ENCODE data around the gene TRPV6. TPM values are rescaled to one million over a fixed set of nuclear protein-coding genes. Genes with fewer than 3 reads are reported as not detected.

TRPV6 gene
- polyA plus RNA-seq, 3 donors = 0.44 TPM; not detected in 2

DNA sequence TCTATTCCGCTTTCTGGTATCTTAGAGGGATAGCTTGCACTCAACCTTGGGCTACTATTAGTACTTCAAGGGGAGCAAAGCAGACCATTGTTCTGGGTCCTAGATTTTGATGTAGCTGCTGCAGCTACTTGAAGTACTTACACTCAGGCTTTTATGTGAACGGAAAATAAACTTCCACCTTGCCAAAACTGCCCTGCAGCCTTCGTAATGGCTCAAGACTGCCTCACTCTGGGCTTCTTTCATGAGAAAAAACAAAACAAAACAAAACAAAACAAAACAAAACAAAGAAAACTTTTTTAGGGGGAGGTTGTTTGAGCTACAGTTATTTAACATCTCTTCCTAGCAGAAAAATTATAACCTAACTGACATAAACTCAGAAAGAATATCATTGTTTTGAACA, 50.1 kb downstream of the TRPV6 start:
- intact Hi-C loops (cut with micrococcal nuclease) = no loop called here
- Mint-ChIP-seq H3K4me1 (peaks cover 10% of the 10 kb centered on the region), H3K36me3 (no peaks in the 10 kb centered on the region), H3K27me3 (ENCODE audit: low read depth in 3 of 3) (peaks cover 0 to 1% (median 0%) of the 10 kb centered on the region in 3 donors), H3K4me3 (no peak overlapping the region), H3K9me3 (no peaks in the 10 kb centered on the region), H3K27ac (no peak overlapping the region)
- Histone ChIP-seq H3K4me2 (replicated peaks; ENCODE audit: extremely low read depth, low read length, poor library complexity, severe bottlenecking) (no peak overlapping the region), H3K27ac (ENCODE audit: low read depth in 1 of 2, low read length in 2 of 2) (no peak overlapping the region), H3K9ac (ENCODE audit: insufficient read depth, low read length, poor library complexity, severe bottlenecking) (no peak overlapping the region), H2AFZ (ENCODE audit: insufficient read depth, low read depth, low read length, poor library complexity, severe bottlenecking) (no peak overlapping the region), H4K20me1 (ENCODE audit: insufficient read depth, low read length) (no peaks in the 10 kb centered on the region), H3K79me2 (ENCODE audit: insufficient read depth, low read length) (no peaks in the 10 kb centered on the region), H3K36me3 (replicated peaks in 1 of 2; ENCODE audit: control insufficient read depth in 1 of 2, insufficient read depth in 2 of 2, low read length in 2 of 2) (no peaks in the 10 kb centered on the region), H3K4me3 (replicated peaks in 1 of 3; ENCODE audit: low read depth in 2 of 3, low read length in 3 of 3) (no peak overlapping the region), H3K4me1 (ENCODE audit: control insufficient read depth in 1 of 2, insufficient read depth in 2 of 2, low read length in 2 of 2) (no peaks in the 10 kb centered on the region), H3K9me3 (replicated peaks in 1 of 2; ENCODE audit: control insufficient read depth in 1 of 2, insufficient read depth in 1 of 2, low read length in 2 of 2) (no peaks in the 10 kb centered on the region), H3K27me3 (ENCODE audit: control insufficient read depth in 2 of 2, insufficient read depth in 2 of 2, low read length in 2 of 2) (no peaks in the 10 kb centered on the region)
- DNase-seq = no peak
- WGBS (ENCODE audit: insufficient coverage) = no CpG with 5 or more reads among the region's 3 CpGs
- TF ChIP-seq, protein P1, sequence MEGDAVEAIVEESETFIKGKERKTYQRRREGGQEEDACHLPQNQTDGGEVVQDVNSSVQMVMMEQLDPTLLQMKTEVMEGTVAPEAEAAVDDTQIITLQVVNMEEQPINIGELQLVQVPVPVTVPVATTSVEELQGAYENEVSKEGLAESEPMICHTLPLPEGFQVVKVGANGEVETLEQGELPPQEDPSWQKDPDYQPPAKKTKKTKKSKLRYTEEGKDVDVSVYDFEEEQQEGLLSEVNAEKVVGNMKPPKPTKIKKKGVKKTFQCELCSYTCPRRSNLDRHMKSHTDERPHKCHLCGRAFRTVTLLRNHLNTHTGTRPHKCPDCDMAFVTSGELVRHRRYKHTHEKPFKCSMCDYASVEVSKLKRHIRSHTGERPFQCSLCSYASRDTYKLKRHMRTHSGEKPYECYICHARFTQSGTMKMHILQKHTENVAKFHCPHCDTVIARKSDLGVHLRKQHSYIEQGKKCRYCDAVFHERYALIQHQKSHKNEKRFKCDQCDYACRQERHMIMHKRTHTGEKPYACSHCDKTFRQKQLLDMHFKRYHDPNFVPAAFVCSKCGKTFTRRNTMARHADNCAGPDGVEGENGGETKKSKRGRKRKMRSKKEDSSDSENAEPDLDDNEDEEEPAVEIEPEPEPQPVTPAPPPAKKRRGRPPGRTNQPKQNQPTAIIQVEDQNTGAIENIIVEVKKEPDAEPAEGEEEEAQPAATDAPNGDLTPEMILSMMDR (IDR thresholded peaks at IDR 0.05) = no peak

DNA sequence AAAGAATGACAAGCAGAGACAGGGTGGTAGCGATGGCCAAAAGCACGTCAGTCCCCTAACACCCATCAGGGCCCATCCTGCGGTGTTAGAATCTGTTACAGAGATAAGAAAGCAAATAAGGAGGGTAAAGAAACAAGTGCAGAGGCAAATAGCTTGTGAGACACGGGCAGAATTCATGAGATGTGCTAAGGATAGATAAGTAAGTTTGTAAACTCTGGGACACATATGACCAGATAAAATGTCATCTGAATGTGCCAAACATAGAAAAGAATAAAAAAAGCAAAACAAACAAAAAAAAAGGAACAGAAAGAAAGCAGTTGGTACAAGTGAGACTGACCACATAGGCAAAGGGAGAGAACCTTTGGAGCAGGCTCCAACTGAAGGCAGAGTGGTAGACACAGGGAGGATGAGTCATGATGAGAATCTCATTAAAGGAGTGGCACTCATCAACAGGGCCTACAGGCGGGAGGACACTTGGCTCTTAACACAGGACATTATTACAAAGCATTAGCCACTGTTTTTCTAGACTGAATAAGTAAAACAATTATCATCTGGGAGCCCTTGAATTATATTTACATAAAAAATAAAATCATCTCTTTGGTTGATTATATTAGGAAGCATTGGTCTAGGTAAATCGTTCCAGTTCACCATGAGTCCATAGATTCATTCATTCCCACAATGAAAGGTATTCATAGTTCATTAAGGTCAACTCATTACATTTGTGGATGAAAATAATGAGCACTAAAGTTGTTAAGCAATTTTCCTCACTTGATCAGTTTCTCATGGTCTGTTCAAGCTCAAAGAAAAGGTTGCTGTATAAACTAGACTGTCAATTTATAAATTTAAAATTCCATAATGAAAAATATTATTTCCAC, 52.1 kb downstream of the TRPV6 start:
- Histone ChIP-seq H3K27ac (ENCODE audit: low read depth in 1 of 2, low read length in 2 of 2) (no peak overlapping the region), H3K4me3 (replicated peaks in 1 of 3; ENCODE audit: low read depth in 2 of 3, low read length in 3 of 3) (no peak overlapping the region), H4K20me1 (ENCODE audit: insufficient read depth, low read length) (no peaks in the 10 kb centered on the region), H3K4me2 (replicated peaks; ENCODE audit: extremely low read depth, low read length, poor library complexity, severe bottlenecking) (no peak overlapping the region), H3K4me1 (ENCODE audit: control insufficient read depth in 1 of 2, insufficient read depth in 2 of 2, low read length in 2 of 2) (no peaks in the 10 kb centered on the region), H2AFZ (ENCODE audit: insufficient read depth, low read depth, low read length, poor library complexity, severe bottlenecking) (no peak overlapping the region), H3K27me3 (ENCODE audit: control insufficient read depth in 2 of 2, insufficient read depth in 2 of 2, low read length in 2 of 2) (no peaks in the 10 kb centered on the region), H3K9me3 (replicated peaks in 1 of 2; ENCODE audit: control insufficient read depth in 1 of 2, insufficient read depth in 1 of 2, low read length in 2 of 2) (no peaks in the 10 kb centered on the region), H3K36me3 (replicated peaks in 1 of 2; ENCODE audit: control insufficient read depth in 1 of 2, insufficient read depth in 2 of 2, low read length in 2 of 2) (no peaks in the 10 kb centered on the region), H3K9ac (ENCODE audit: insufficient read depth, low read length, poor library complexity, severe bottlenecking) (no peak overlapping the region), H3K79me2 (ENCODE audit: insufficient read depth, low read length) (no peaks in the 10 kb centered on the region)
- H3K4me3 Mint-ChIP-seq = no peak overlapping the region
- H3K4me1 Mint-ChIP-seq = peaks cover 10% of the 10 kb centered on the region
- no peaks in the 10 kb centered on the region for H3K36me3 Mint-ChIP-seq
- peak overlapping the region in 1 of 7 donors; percentile 78 for H3K27ac Mint-ChIP-seq
- TF ChIP-seq, protein P1 (IDR thresholded peaks at IDR 0.05) = no peak
- H3K9me3 Mint-ChIP-seq = no peaks in the 10 kb centered on the region
- intact Hi-C loops (cut with micrococcal nuclease) = no loop called here
- peak in 1 of 3 donors; percentile 6 for DNase-seq
- WGBS (ENCODE audit: insufficient coverage) = 100% methylated on average over 1 of the region's 6 CpGs
- peaks cover 0 to 2% (median 0%) of the 10 kb centered on the region in 3 donors for H3K27me3 Mint-ChIP-seq (ENCODE audit: low read depth in 3 of 3)

Data from CD14-positive monocyte (primary cell).